Loucy (cell line): ENCODE results near the gene SV2A.

Source experiments
- CTCF ChIP-seq: fragments of 200-600 bp; sonication (generic); conservative IDR thresholded peaks from 2 replicates; pipeline ENCODE4 v1.5.1; 2014; ENCODE audit warnings: mild to moderate bottlenecking, antibody characterized with exemption, low read length
- EZH2phosphoT487 ChIP-seq: fragments of 200-600 bp; IDR thresholded peaks from 2 replicates; pipeline ENCODE4 v1.6.1; 2018; ENCODE audit warnings: antibody characterized with exemption, mild to moderate bottlenecking, moderate library complexity, borderline replicate concordance

- TF ChIP-seq CTCF = no peak
- no peak for TF ChIP-seq EZH2phosphoT487
These were observed 9.5 kb upstream of the SV2A start for GRCh38 chr1:149927056-149927562.
